ENCODE measurements around the gene CCDC154. TPM values are rescaled to one million over a fixed set of nuclear protein-coding genes. Genes with fewer than 3 reads are reported as not detected.
A peak's percentile ranks its signal among the peaks of the same experiment; 100 is the strongest.

The CCDC154 gene
- total RNA-seq, 1 experiment from 2014 or later: 3.2 TPM

GRCh38 chr16:1412847-1413246, 31.5 kb downstream of the CCDC154 start:
- no peaks in the 10 kb centered on the region for H3K27me3 Mint-ChIP-seq (ENCODE audit: unreplicated experiment)
- intact Hi-C loops (cut with micrococcal nuclease; ENCODE audit: unreplicated experiment): no loop called here
- H3K27ac Mint-ChIP-seq (ENCODE audit: unreplicated experiment): no peak overlapping the region
- peaks cover 8% of the 10 kb centered on the region for H3K4me1 Mint-ChIP-seq (ENCODE audit: low read depth, unreplicated experiment)
- no peak overlapping the region for H3K4me3 Mint-ChIP-seq (ENCODE audit: low read depth, unreplicated experiment)
- peaks cover 42% of the 10 kb centered on the region for H3K36me3 Mint-ChIP-seq (ENCODE audit: insufficient read depth, unreplicated experiment)
- no peaks in the 10 kb centered on the region for H3K9me3 Mint-ChIP-seq (ENCODE audit: low read depth, unreplicated experiment)
- TSS peak; percentile 9 for BruUV-seq (replicated peaks)
- DNase-seq: no peak
- no peak for TF ChIP-seq CTCF (IDR thresholded peaks at IDR 0.05; ENCODE audit: unreplicated experiment)
- CTCF ChIA-PET: interaction anchor here (0.7 kb wide), 1 partner anchor 67 kb away, joined by 3 read pairs; no protein-coding TSS in a partner anchor

GRCh38 chr16:1408171-1408837, 36.1 kb downstream of the CCDC154 start:
- CTCF ChIA-PET: interaction anchor here (0.5 to 1.0 kb wide), 4 partner anchors 11 to 28 kb away, joined by 3 to 5 read pairs (median 4); partner anchors contain the start of gene UQCC4
- intact Hi-C loops (cut with micrococcal nuclease; ENCODE audit: unreplicated experiment): no loop called here
- no peak for TF ChIP-seq CTCF (IDR thresholded peaks at IDR 0.05; ENCODE audit: unreplicated experiment)
- H3K27me3 Mint-ChIP-seq (ENCODE audit: unreplicated experiment): no peaks in the 10 kb centered on the region
- no TSS peak for BruUV-seq (replicated peaks)
- H3K4me3 Mint-ChIP-seq (ENCODE audit: low read depth, unreplicated experiment): peak overlapping the region; percentile 99
- peak; percentile 98 for DNase-seq
- peak overlapping the region; percentile 84 for H3K27ac Mint-ChIP-seq (ENCODE audit: unreplicated experiment)
- H3K9me3 Mint-ChIP-seq (ENCODE audit: low read depth, unreplicated experiment): no peaks in the 10 kb centered on the region
- H3K4me1 Mint-ChIP-seq (ENCODE audit: low read depth, unreplicated experiment): peaks cover 9% of the 10 kb centered on the region
- H3K36me3 Mint-ChIP-seq (ENCODE audit: insufficient read depth, unreplicated experiment): peaks cover 19% of the 10 kb centered on the region

GRCh38 chr16:1407753-1408152, 36.6 kb downstream of the CCDC154 start:
- CTCF ChIA-PET: interaction anchor here (0.7 to 1.0 kb wide), 3 partner anchors 13 to 28 kb away, joined by 3 to 5 read pairs (median 4); partner anchors contain the start of gene UQCC4
- H3K27me3 Mint-ChIP-seq (ENCODE audit: unreplicated experiment): no peaks in the 10 kb centered on the region
- peaks cover 9% of the 10 kb centered on the region for H3K4me1 Mint-ChIP-seq (ENCODE audit: low read depth, unreplicated experiment)
- H3K4me3 Mint-ChIP-seq (ENCODE audit: low read depth, unreplicated experiment): peak overlapping the region; percentile 99
- no TSS peak for BruUV-seq (replicated peaks)
- no peaks in the 10 kb centered on the region for H3K9me3 Mint-ChIP-seq (ENCODE audit: low read depth, unreplicated experiment)
- peaks cover 19% of the 10 kb centered on the region for H3K36me3 Mint-ChIP-seq (ENCODE audit: insufficient read depth, unreplicated experiment)
- intact Hi-C loops (cut with micrococcal nuclease; ENCODE audit: unreplicated experiment): no loop called here
- H3K27ac Mint-ChIP-seq (ENCODE audit: unreplicated experiment): peak overlapping the region; percentile 84
- DNase-seq: no peak
- TF ChIP-seq CTCF (IDR thresholded peaks at IDR 0.05; ENCODE audit: unreplicated experiment): no peak

GRCh38 chr16:1403733-1404132, 40.6 kb downstream of the CCDC154 start:
- no peak for DNase-seq
- BruUV-seq (replicated peaks): no TSS peak
- peaks cover 30% of the 10 kb centered on the region for H3K36me3 Mint-ChIP-seq (ENCODE audit: insufficient read depth, unreplicated experiment)
- no peak overlapping the region for H3K4me3 Mint-ChIP-seq (ENCODE audit: low read depth, unreplicated experiment)
- intact Hi-C loops (cut with micrococcal nuclease; ENCODE audit: unreplicated experiment): no loop called here
- no peak overlapping the region for H3K27ac Mint-ChIP-seq (ENCODE audit: unreplicated experiment)
- TF ChIP-seq CTCF (IDR thresholded peaks at IDR 0.05; ENCODE audit: unreplicated experiment): no peak
- CTCF ChIA-PET: no interaction called here
- H3K9me3 Mint-ChIP-seq (ENCODE audit: low read depth, unreplicated experiment): no peaks in the 10 kb centered on the region
- peaks cover 9% of the 10 kb centered on the region for H3K4me1 Mint-ChIP-seq (ENCODE audit: low read depth, unreplicated experiment)
- no peaks in the 10 kb centered on the region for H3K27me3 Mint-ChIP-seq (ENCODE audit: unreplicated experiment)

All from Calu3 (cell line).